ENCODE data around the gene ITPR3. TPM values are rescaled to one million over a fixed set of nuclear protein-coding genes. Genes with fewer than 3 reads are reported as not detected.

ITPR3 gene
- total and polyA plus RNA-seq, 4 donors, result 36.7 to 89.5 (median 44.4) TPM

DNA sequence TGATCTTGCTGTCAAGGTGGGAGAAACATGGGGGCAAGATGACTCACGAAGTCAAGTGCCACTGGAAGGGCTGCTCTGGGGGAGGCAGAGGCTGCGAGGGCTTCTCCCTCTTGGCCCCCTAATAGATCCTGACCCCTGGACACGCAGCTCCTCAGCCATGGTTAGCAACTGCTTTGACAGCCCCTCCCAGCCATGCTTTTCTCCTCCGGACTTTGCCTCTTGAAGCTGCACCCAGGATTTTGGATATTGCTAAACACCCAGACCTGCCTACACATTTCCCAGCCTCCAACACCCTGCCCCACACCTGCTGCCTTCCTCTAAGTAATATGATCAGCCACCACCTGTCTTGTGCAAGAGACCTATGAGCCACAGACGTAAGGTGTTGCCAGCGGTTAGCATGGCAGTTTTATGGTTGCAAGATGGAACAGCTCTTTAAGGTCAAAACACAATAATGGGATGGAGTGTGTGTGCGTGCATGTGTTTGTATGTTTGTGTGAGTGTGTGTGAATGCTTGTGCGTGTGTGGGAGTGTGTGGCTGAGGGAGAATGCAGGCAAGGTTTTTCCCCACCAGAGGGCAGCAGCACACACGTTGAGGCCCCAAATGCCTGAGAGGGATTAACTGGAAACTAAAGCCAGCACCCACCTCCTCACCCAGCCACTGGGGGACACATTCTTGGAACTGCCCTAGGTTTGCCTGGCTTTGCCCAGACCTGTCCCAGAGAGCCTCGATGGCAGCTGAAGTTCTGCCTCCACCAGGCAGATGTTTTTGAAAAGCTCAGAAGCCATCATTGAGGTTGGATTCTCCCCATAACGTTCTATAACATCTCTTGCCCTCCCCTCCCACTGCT, 123.1 kb downstream of the ITPR3 start:
- TF ChIP-seq, protein P1, sequence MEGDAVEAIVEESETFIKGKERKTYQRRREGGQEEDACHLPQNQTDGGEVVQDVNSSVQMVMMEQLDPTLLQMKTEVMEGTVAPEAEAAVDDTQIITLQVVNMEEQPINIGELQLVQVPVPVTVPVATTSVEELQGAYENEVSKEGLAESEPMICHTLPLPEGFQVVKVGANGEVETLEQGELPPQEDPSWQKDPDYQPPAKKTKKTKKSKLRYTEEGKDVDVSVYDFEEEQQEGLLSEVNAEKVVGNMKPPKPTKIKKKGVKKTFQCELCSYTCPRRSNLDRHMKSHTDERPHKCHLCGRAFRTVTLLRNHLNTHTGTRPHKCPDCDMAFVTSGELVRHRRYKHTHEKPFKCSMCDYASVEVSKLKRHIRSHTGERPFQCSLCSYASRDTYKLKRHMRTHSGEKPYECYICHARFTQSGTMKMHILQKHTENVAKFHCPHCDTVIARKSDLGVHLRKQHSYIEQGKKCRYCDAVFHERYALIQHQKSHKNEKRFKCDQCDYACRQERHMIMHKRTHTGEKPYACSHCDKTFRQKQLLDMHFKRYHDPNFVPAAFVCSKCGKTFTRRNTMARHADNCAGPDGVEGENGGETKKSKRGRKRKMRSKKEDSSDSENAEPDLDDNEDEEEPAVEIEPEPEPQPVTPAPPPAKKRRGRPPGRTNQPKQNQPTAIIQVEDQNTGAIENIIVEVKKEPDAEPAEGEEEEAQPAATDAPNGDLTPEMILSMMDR (IDR thresholded peaks at IDR 0.05; ENCODE audit: control extremely low read depth, extremely low read depth), result peak; percentile 74
- peaks cover 0 to 60% (median 16%) of the 10 kb centered on the region in 5 donors for H3K4me1 ChIP-seq (ENCODE audit: control insufficient read depth in 5 of 5, insufficient read depth in 5 of 5, low read length in 5 of 5)
- H3K9ac ChIP-seq (ENCODE audit: insufficient read depth in 1 of 2, low read length in 2 of 2), result peak overlapping the region in 1 of 2 donors; percentile 48
- 29 to 31% methylated on average over 11 of the region's 11 CpGs for WGBS, 2 donors
- DNase-seq (peak; percentile 84 to 87 (median 86)), ATAC-seq (ENCODE audit: insufficient read depth, low FRiP score) (peak; percentile 50)
- peak overlapping the region; percentile 37 to 87 for H3K27ac ChIP-seq (ENCODE audit: low read depth in 1 of 2, low read length in 1 of 2)
- no peaks in the 10 kb centered on the region for H3K9me3 ChIP-seq (ENCODE audit: control insufficient read depth in 4 of 4, insufficient read depth in 3 of 4, low read length in 3 of 4)
- H3K4me3 ChIP-seq, result no peak overlapping the region
- H3K27me3 ChIP-seq (ENCODE audit: control insufficient read depth in 3 of 3, insufficient read depth in 3 of 3, low read length in 2 of 3), result no peaks in the 10 kb centered on the region
- no peaks in the 10 kb centered on the region for H3K36me3 ChIP-seq (ENCODE audit: control insufficient read depth in 4 of 4, insufficient read depth in 4 of 4, low read length in 4 of 4)

DNA sequence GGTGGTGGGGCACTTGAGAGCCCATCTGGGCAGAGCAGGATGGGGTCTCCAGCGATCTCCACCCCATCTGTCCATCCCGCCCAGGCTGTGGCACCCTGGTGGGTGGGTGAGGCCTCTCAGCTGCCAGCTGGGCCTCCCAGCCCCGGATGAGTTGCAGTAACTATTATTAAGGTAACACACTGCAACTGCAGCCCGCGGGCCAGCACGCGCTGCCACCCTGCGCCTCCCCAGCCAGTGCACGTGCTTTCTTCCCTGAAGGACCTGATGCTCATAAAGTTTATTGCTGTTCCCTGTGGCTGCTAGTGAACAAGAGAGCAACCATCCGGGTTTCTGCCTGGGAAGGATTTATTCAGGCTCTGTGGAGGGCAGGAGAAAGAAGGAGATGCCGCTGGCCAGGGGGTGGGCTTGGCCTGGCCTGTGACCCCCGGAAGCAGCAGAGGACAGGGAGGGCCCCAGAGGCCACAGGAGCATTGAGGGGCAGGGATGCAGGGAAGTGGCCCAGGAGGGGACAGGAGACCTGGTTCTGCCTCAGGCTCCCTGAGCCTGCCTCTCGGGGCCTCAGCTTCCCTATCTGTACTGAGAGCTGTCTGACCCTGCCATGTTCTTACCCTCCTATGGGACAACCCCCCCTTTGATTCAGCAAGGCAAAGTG, 123.9 kb downstream of the ITPR3 start:
- 70 to 72% methylated on average over 13 of the region's 13 CpGs for WGBS, 2 donors
- peak overlapping the region; percentile 9 to 87 for H3K27ac ChIP-seq (ENCODE audit: low read depth in 1 of 2, low read length in 1 of 2)

GRCh38 chr6:33745548-33745947, 124.4 kb downstream of the ITPR3 start:
- ATAC-seq (ENCODE audit: insufficient read depth, low FRiP score), result no peak
- H3K27me3 ChIP-seq (ENCODE audit: control insufficient read depth in 3 of 3, insufficient read depth in 3 of 3, low read length in 2 of 3), result no peaks in the 10 kb centered on the region
- DNase-seq, result peak; percentile 65 to 80 (median 77)
- TF ChIP-seq, protein P1 (IDR thresholded peaks at IDR 0.05; ENCODE audit: control extremely low read depth, extremely low read depth), result no peak
- no peaks in the 10 kb centered on the region for H3K9me3 ChIP-seq (ENCODE audit: control insufficient read depth in 4 of 4, insufficient read depth in 3 of 4, low read length in 3 of 4)
- no peak overlapping the region for H3K9ac ChIP-seq (ENCODE audit: insufficient read depth in 1 of 2, low read length in 2 of 2)
- H3K36me3 ChIP-seq (ENCODE audit: control insufficient read depth in 4 of 4, insufficient read depth in 4 of 4, low read length in 4 of 4), result no peaks in the 10 kb centered on the region
- H3K4me1 ChIP-seq (ENCODE audit: control insufficient read depth in 5 of 5, insufficient read depth in 5 of 5, low read length in 5 of 5), result peaks cover 0 to 57% (median 14%) of the 10 kb centered on the region in 5 donors
- peak overlapping the region; percentile 9 to 87 for H3K27ac ChIP-seq (ENCODE audit: low read depth in 1 of 2, low read length in 1 of 2)
- H3K4me3 ChIP-seq, result no peak overlapping the region
- WGBS, 2 donors, result 81 to 90% methylated on average over 7 of the region's 7 CpGs

More for the DNA sequence above, 123.9 kb downstream of the ITPR3 start:
- TF ChIP-seq, protein P1 (IDR thresholded peaks at IDR 0.05; ENCODE audit: control extremely low read depth, extremely low read depth), result no peak
- Histone ChIP-seq H3K4me1 (ENCODE audit: control insufficient read depth in 5 of 5, insufficient read depth in 5 of 5, low read length in 5 of 5) (peaks cover 0 to 59% (median 13%) of the 10 kb centered on the region in 5 donors), H3K27me3 (ENCODE audit: control insufficient read depth in 3 of 3, insufficient read depth in 3 of 3, low read length in 2 of 3) (no peaks in the 10 kb centered on the region), H3K9me3 (ENCODE audit: control insufficient read depth in 4 of 4, insufficient read depth in 3 of 4, low read length in 3 of 4) (no peaks in the 10 kb centered on the region), H3K9ac (ENCODE audit: insufficient read depth in 1 of 2, low read length in 2 of 2) (no peak overlapping the region), H3K36me3 (ENCODE audit: control insufficient read depth in 4 of 4, insufficient read depth in 4 of 4, low read length in 4 of 4) (no peaks in the 10 kb centered on the region), H3K4me3 (no peak overlapping the region)
- ATAC-seq (ENCODE audit: insufficient read depth, low FRiP score) (no peak), DNase-seq (no peak)

Small RNAs within 50 kb of the gene (small RNA-seq; reads per million reads assigned to genes)
- gene MIR3934 (ENCODE audit: low replicate concordance), result not detected

Other genes with a start within 250 kb of the ITPR3 start
- 1 to 10 TPM; 2.1 to 4.4 TPM for gene KIFC1, start 229.5 kb upstream of the ITPR3 start, total RNA-seq
- gene KIFC1, start 229.5 kb upstream of the ITPR3 start, polyA plus RNA-seq, result 1 to 10 TPM; 2.6 to 2.7 TPM
- gene PHF1, start 210.3 kb upstream of the ITPR3 start, total RNA-seq, result 10 to 100 TPM; 30.9 to 49.3 TPM
- 100 to 1,000 TPM in 1 of 2 donors, 10 to 100 TPM in 1; 40.8 to 121 TPM for gene PHF1, start 210.3 kb upstream of the ITPR3 start, polyA plus RNA-seq
- 100 to 1,000 TPM in 1 of 2 donors, 10 to 100 TPM in 1; 88.7 to 134 TPM for gene CUTA, start 203.2 kb upstream of the ITPR3 start, total RNA-seq
- gene CUTA, start 203.2 kb upstream of the ITPR3 start, polyA plus RNA-seq, result 100 to 1,000 TPM; 122 to 275 TPM
- 10 to 100 TPM; 10.8 to 32.0 TPM for gene SYNGAP1, start 201.3 kb upstream of the ITPR3 start, total RNA-seq
- 10 to 100 TPM in 1 of 2 donors, 1 to 10 TPM in 1; 9.2 to 13.2 TPM for gene SYNGAP1, start 201.3 kb upstream of the ITPR3 start, polyA plus RNA-seq
- gene ZBTB9, start 166.7 kb upstream of the ITPR3 start, total RNA-seq, result 1 to 10 TPM; 4.0 to 7.9 TPM
- 1 to 10 TPM; 4.1 to 4.8 TPM for gene ZBTB9, start 166.7 kb upstream of the ITPR3 start, polyA plus RNA-seq
- gene BAK1, start 41.0 kb upstream of the ITPR3 start, total RNA-seq, result 10 to 100 TPM in 1 of 2 donors, 1 to 10 TPM in 1; 7.4 to 23.2 TPM
- 10 to 100 TPM; 14.6 to 25.6 TPM for gene BAK1, start 41.0 kb upstream of the ITPR3 start, polyA plus RNA-seq
- 10 to 100 TPM in 1 of 2 donors, 1 to 10 TPM in 1; 7.8 to 55.4 TPM for gene UQCC2, start 90.4 kb downstream of the ITPR3 start, total RNA-seq
- 100 to 1,000 TPM in 1 of 2 donors, 10 to 100 TPM in 1; 40.8 to 141 TPM for gene UQCC2, start 90.4 kb downstream of the ITPR3 start, polyA plus RNA-seq
- 1 to 10 TPM; 1.6 to 3.9 TPM for gene IP6K3, start 125.6 kb downstream of the ITPR3 start, total RNA-seq
- 1 to 10 TPM; 1.3 to 3.4 TPM for gene IP6K3, start 125.6 kb downstream of the ITPR3 start, polyA plus RNA-seq
- gene LEMD2, start 167.8 kb downstream of the ITPR3 start, total RNA-seq, result 10 to 100 TPM; 54.9 to 63.6 TPM
- 10 to 100 TPM; 52.1 to 54.1 TPM for gene LEMD2, start 167.8 kb downstream of the ITPR3 start, polyA plus RNA-seq
- not detected for gene MLN, start 182.7 kb downstream of the ITPR3 start, total RNA-seq
- gene MLN, start 182.7 kb downstream of the ITPR3 start, polyA plus RNA-seq, result not detected